HFFc6 (cell line): ENCODE data around the gene RNF115. TPM values are rescaled to one million over a fixed set of nuclear protein-coding genes. Genes with fewer than 3 reads are reported as not detected.
"Not testable (repeated sequence)": the region's sequence is repeated elsewhere in the genome, so short reads cannot be mapped to it uniquely, and the experiment has no call there.

Experiments used
- DNase-seq: peaks from one replicate; pipeline ENCODE4 v3.0.0-alpha.2; 2018
- H3K27ac Mint-ChIP-seq: 2 replicates; pipeline ENCODE4 v1.8.0; 2020; ENCODE audit warnings: mild to moderate bottlenecking, mixed read lengths
- H3K27me3 Mint-ChIP-seq: 2 replicates; pipeline ENCODE4 v1.8.0; 2021; ENCODE audit warnings: mild to moderate bottlenecking, moderate library complexity, mixed read lengths; ENCODE audit not compliant: insufficient read depth
- H3K36me3 Mint-ChIP-seq: 2 replicates; pipeline ENCODE4 v1.8.0; 2021; ENCODE audit warnings: low read depth, mixed read lengths
- H3K4me1 Mint-ChIP-seq: 2 replicates; pipeline ENCODE4 v1.8.0; 2020; ENCODE audit warnings: low read depth, mixed read lengths
- H3K4me3 Mint-ChIP-seq: 2 replicates; pipeline ENCODE4 v1.8.0; 2020; ENCODE audit warnings: mild to moderate bottlenecking, moderate library complexity, mixed read lengths
- H3K9me3 Mint-ChIP-seq: 2 replicates; pipeline ENCODE4 v1.8.0; 2020; ENCODE audit warnings: mild to moderate bottlenecking, mixed read lengths
- total RNA-seq, 6 experiments: library from RNA; stranded (reverse); fragmentation: NEBNext Ultra II Directional; extraction: Animal tissue kit (Norgen Biotek cat#: 25700); gene quantifications; 2 replicates in 1 of 6; 3 replicates in 5 of 6; pipeline ENCODE4 v1.2.3, GENCODE V29; 2021
- TF ChIP-seq, protein P1 (sequence below): fragments of 200-600 bp; sonication (generic); IDR thresholded peaks from 2 replicates; pipeline ENCODE4 v1.5.0; 2021; ENCODE audit warnings: antibody characterized with exemption, mild to moderate bottlenecking

Gene RNF115
- total RNA-seq, 6 experiments from 2014 or later: 14.0 to 23.0 (median 21.2) TPM

GRCh38 chr1:145782272-145783099, 41.4 kb downstream of the RNF115 start:
- Mint-ChIP-seq H3K4me1 (peaks cover 78% of the 10 kb centered on the region), H3K36me3 (peaks cover 31% of the 10 kb centered on the region), H3K27ac (peak overlapping the region; percentile 78), H3K9me3 (no peaks in the 10 kb centered on the region), H3K27me3 (peaks cover 2% of the 10 kb centered on the region; the same call in 1 of the 2 replicates), H3K4me3 (peak overlapping the region; percentile 24)
- TF ChIP-seq, protein P1, sequence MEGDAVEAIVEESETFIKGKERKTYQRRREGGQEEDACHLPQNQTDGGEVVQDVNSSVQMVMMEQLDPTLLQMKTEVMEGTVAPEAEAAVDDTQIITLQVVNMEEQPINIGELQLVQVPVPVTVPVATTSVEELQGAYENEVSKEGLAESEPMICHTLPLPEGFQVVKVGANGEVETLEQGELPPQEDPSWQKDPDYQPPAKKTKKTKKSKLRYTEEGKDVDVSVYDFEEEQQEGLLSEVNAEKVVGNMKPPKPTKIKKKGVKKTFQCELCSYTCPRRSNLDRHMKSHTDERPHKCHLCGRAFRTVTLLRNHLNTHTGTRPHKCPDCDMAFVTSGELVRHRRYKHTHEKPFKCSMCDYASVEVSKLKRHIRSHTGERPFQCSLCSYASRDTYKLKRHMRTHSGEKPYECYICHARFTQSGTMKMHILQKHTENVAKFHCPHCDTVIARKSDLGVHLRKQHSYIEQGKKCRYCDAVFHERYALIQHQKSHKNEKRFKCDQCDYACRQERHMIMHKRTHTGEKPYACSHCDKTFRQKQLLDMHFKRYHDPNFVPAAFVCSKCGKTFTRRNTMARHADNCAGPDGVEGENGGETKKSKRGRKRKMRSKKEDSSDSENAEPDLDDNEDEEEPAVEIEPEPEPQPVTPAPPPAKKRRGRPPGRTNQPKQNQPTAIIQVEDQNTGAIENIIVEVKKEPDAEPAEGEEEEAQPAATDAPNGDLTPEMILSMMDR: no peak
- DNase-seq: peak; percentile 83

DNA sequence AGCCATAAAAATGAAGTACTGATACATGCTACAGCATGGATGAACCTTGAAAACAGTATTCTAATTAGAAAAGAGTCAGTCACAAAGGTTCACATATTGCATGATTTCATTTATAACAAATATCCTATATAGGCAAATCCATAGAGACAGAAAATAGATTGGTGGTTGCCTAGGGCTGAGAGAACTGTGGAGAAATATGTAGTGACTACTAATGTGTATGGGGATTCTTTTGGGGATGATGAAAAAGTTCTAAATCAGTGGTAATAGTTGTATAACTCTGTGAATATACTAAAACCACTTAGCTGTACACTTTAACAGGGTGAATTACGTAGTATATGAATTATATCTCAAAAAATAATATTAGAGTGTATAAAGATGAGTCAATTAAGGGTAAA, 45.8 kb downstream of the RNF115 start:
- Mint-ChIP-seq H3K9me3 (no peaks in the 10 kb centered on the region), H3K4me3 (no peak overlapping the region), H3K36me3 (peaks cover 9% of the 10 kb centered on the region), H3K27ac (peak overlapping the region; percentile 58; the same call in 1 of the 2 replicates), H3K27me3 (peaks cover 2% of the 10 kb centered on the region; the same call in 1 of the 2 replicates), H3K4me1 (peaks cover 55% of the 10 kb centered on the region)
- DNase-seq: no peak
- TF ChIP-seq, protein P1: no peak

- no peak for DNase-seq
- Mint-ChIP-seq H3K36me3 (peaks cover 15% of the 10 kb centered on the region), H3K9me3 (no peaks in the 10 kb centered on the region), H3K4me3 (no peak overlapping the region), H3K4me1 (peaks cover 52% of the 10 kb centered on the region), H3K27me3 (peaks cover 2% of the 10 kb centered on the region; the same call in 1 of the 2 replicates), H3K27ac (peak overlapping the region; percentile 58)
- TF ChIP-seq, protein P1: no peak
Measured at GRCh38 chr1:145777357-145778145, 46.3 kb downstream of the RNF115 start.

GRCh38 chr1:145773423-145773822, 50.5 kb downstream of the RNF115 start:
- DNase-seq: no peak
- H3K9me3 Mint-ChIP-seq: no peaks in the 10 kb centered on the region
- peaks cover 27% of the 10 kb centered on the region for H3K36me3 Mint-ChIP-seq
- TF ChIP-seq, protein P1: no peak
- H3K4me1 Mint-ChIP-seq: peaks cover 27% of the 10 kb centered on the region
- no peak overlapping the region for H3K4me3 Mint-ChIP-seq
- H3K27ac Mint-ChIP-seq: no peak overlapping the region
- no peaks in the 10 kb centered on the region for H3K27me3 Mint-ChIP-seq

- peaks cover 28% of the 10 kb centered on the region for H3K36me3 Mint-ChIP-seq
- no peak for DNase-seq
- H3K27ac Mint-ChIP-seq: no peak overlapping the region
- no peak overlapping the region for H3K4me3 Mint-ChIP-seq
- peaks cover 11% of the 10 kb centered on the region for H3K4me1 Mint-ChIP-seq
- no peaks in the 10 kb centered on the region for H3K27me3 Mint-ChIP-seq
- TF ChIP-seq, protein P1: no peak
- no peaks in the 10 kb centered on the region for H3K9me3 Mint-ChIP-seq
Measured at GRCh38 chr1:145771056-145771455, 52.8 kb downstream of the RNF115 start.

DNA sequence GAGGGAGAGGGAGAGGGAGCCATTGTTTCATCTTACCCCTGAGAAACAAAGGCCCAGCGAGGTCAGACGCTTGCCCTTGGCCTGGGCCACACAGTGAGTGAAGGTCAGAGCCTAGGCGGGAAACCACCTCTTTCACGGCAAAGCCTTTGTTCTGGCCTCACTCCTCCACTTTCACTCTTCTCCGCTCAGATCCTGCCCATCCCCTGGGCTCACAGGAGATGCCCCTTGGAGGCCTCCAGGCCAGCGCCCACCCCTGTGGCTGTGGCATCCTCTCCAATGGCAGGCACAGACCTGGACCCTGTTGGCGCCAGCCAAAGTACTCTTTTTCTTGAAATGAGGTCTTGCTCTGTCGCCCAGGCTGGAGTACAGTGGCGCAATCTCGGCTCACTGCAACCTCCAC, 55.9 kb downstream of the RNF115 start:
- not testable (repeated sequence) for H3K9me3 Mint-ChIP-seq, DNase-seq, H3K27ac Mint-ChIP-seq, H3K27me3 Mint-ChIP-seq, H3K4me3 Mint-ChIP-seq
- Mint-ChIP-seq H3K36me3 (peaks cover 26% of the 10 kb centered on the region), H3K4me1 (peaks cover 12% of the 10 kb centered on the region)

- not testable (repeated sequence) for H3K27ac Mint-ChIP-seq, H3K9me3 Mint-ChIP-seq, DNase-seq, H3K4me3 Mint-ChIP-seq, H3K27me3 Mint-ChIP-seq
- Mint-ChIP-seq H3K4me1 (peaks cover 11% of the 10 kb centered on the region), H3K36me3 (peaks cover 25% of the 10 kb centered on the region)
Measured at GRCh38 chr1:145766926-145767325, 57.0 kb downstream of the RNF115 start.

DNA sequence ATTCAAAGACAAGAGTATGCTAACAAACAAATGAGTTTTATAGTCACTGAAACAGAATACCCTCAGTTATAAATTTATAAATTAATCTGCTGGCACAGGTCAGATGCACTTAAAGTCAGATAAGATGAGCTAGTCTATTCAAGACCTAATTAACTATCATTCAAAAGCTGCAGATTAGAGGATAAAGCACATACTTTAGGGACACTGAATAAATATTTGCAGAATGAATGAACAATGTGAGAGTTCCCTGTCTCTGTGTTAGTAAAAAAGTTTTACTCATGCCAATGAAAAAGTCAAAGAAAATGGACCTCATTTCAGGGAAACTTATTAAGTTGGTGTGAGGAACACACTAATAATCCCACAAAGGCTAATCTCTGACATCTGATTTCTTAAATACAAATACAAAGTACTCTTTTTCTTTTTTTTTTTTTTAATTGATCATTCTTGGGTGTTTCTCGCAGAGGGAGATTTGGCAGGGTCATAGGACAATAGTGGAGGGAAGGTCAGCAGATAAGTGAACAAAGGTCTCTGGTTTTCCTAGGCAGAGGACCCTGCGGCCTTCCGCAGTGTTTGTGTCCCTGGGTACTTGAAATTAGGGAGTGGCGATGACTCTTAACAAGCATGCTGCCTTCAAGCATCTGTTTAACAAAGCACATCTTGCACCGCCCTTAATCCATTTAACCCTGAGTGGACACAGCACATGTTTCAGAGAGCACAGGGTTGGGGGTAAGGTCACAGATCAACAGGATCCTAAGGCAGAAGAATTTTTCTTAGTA, 58.1 kb downstream of the RNF115 start:
- Mint-ChIP-seq H3K4me1 (peaks cover 11% of the 10 kb centered on the region), H3K27ac (peak overlapping the region; percentile 58; the same call in 1 of the 2 replicates), H3K36me3 (peaks cover 25% of the 10 kb centered on the region)
- H3K9me3 Mint-ChIP-seq, H3K4me3 Mint-ChIP-seq, H3K27me3 Mint-ChIP-seq, DNase-seq: not testable (repeated sequence)
